ENCODE results near the gene MRPL55.

MRPL55 gene

DNA sequence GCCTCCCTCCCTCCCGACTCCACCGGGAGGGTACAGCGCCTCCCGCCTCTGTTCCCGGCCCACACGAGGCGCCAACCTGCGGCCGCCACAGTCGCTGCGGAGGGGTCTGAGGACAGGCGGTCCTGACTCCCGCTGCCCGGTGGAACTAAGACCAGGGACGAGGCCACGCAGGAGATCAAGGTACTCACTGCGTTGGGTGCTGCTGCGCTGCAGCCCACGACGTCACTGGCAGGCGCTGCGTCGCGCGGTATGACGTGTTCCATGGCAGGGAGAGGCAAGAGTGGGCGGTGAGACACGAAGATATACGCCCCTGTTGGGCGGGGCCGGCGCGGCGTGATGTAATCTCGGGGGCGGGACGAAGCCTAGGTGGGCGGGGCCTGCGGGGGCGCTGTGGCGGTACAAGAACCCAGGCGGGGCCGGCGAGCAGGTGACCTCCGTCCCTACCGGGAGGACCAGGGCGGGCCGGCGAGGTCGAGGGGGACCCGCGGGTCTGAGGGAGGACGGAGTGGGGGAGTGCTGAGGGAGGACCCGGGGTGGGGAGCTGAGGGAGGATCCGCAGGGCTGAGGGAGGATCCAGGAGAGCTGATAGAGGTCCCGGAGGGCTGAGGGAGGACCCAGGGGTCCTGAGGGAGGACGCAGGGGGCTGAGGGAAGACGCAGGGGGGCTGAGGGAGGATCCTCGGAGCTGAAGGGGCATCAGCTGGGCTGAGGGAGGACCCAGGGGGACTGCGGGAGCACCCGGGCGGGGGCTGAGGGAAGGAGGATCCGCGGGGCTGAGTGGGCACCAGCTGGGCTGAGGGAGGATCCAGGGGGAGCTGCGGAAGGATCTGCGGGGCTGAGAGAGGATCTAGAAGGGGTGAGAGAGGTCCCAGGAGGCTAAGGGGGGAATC is at the start of gene MRPL55:
Gene MRPL55, minus strand, starts transcription at position 227 of the 889 bp plus-strand sequence. CDS start 1,039 bp downstream, outside the sequence.
- Mint-ChIP-seq H3K4me1 (peaks cover 42% of the 10 kb centered on the region), H3K9me3 (no peaks in the 10 kb centered on the region), H3K27ac (peak within 1 kb of the TSS; percentile 97 to 98), H3K4me3 (peak within 1 kb of the TSS; percentile 93 to 96), H3K27me3 (no peaks in the 10 kb centered on the region)
- DNase-seq (peak; percentile 98), ATAC-seq (peak; percentile 96)

DNA sequence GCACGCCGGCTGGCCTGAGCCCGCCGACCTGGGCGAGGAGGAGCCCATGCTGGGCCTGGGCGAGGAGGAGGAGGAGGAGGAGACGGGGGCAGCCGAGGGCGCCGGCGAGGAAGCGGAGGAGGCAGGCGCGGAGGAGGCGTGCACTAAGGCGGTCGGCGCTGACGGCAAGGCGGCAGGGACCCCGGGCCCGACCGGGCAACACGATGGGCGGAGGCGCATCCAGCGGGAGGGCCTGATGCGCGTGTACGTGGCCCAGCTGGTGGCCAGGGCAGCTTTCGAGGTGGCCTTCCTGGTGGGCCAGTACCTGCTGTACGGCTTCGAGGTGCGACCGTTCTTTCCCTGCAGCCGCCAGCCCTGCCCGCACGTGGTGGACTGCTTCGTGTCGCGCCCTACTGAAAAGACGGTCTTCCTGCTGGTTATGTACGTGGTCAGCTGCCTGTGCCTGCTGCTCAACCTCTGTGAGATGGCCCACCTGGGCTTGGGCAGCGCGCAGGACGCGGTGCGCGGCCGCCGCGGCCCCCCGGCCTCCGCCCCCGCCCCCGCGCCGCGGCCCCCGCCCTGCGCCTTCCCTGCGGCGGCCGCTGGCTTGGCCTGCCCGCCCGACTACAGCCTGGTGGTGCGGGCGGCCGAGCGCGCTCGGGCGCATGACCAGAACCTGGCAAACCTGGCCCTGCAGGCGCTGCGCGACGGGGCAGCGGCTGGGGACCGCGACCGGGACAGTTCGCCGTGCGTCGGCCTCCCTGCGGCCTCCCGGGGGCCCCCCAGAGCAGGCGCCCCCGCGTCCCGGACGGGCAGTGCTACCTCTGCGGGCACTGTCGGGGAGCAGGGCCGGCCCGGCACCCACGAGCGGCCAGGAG is 49.3 kb upstream of the MRPL55 start:
- DNase-seq (no peak), ATAC-seq (peak; percentile 21)
- no peak overlapping the region for H3K27ac Mint-ChIP-seq
- peaks cover 57% of the 10 kb centered on the region for H3K4me1 Mint-ChIP-seq
- no peaks in the 10 kb centered on the region for H3K9me3 Mint-ChIP-seq
- H3K4me3 Mint-ChIP-seq: no peak overlapping the region
- no peaks in the 10 kb centered on the region for H3K27me3 Mint-ChIP-seq

DNA sequence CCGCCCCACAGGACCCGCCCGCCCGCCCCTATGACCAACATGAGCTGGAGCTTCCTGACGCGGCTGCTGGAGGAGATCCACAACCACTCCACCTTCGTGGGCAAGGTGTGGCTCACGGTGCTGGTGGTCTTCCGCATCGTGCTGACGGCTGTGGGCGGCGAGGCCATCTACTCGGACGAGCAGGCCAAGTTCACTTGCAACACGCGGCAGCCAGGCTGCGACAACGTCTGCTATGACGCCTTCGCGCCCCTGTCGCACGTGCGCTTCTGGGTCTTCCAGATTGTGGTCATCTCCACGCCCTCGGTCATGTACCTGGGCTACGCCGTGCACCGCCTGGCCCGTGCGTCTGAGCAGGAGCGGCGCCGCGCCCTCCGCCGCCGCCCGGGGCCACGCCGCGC is 48.6 kb upstream of the MRPL55 start:
- Mint-ChIP-seq H3K27ac (no peak overlapping the region), H3K4me3 (peak overlapping the region; percentile 22 to 46), H3K4me1 (peaks cover 53% of the 10 kb centered on the region), H3K9me3 (no peaks in the 10 kb centered on the region), H3K27me3 (no peaks in the 10 kb centered on the region)
- no peak for DNase-seq
- ATAC-seq: peak; percentile 33

GRCh38 chr1:228156941-228157728 is 48.0 kb upstream of the MRPL55 start:
- ATAC-seq: peak; percentile 49
- no peaks in the 10 kb centered on the region for H3K27me3 Mint-ChIP-seq
- H3K27ac Mint-ChIP-seq: peak overlapping the region; percentile 92 to 97
- no peaks in the 10 kb centered on the region for H3K9me3 Mint-ChIP-seq
- H3K4me3 Mint-ChIP-seq: peak overlapping the region; percentile 53 to 72
- H3K4me1 Mint-ChIP-seq: peaks cover 47% of the 10 kb centered on the region
- DNase-seq: no peak

DNA sequence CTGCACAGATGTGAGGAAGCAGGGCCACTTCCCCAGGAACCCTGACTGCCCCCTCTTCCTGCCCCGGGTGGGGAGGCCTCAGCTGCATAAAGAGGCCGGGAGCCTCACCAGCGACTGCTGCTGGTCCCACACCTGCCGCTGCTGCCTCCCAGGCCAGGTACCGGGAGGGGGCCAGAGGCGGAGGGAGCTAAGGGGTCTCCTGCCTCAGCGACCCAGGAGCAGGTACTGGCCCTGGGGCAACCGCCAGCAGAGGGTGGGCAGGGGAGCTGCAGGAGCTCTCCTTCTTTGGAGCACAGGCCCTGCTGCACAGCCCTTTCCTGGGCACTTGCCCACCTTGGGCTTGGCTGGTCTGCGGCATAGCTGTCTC is 47.4 kb upstream of the MRPL55 start:
- Mint-ChIP-seq H3K27me3 (no peaks in the 10 kb centered on the region), H3K27ac (no peak overlapping the region), H3K9me3 (no peaks in the 10 kb centered on the region), H3K4me1 (peaks cover 43% of the 10 kb centered on the region), H3K4me3 (peak overlapping the region in 1 of 2 donors; percentile 72)
- DNase-seq (no peak), ATAC-seq (no peak)

DNA sequence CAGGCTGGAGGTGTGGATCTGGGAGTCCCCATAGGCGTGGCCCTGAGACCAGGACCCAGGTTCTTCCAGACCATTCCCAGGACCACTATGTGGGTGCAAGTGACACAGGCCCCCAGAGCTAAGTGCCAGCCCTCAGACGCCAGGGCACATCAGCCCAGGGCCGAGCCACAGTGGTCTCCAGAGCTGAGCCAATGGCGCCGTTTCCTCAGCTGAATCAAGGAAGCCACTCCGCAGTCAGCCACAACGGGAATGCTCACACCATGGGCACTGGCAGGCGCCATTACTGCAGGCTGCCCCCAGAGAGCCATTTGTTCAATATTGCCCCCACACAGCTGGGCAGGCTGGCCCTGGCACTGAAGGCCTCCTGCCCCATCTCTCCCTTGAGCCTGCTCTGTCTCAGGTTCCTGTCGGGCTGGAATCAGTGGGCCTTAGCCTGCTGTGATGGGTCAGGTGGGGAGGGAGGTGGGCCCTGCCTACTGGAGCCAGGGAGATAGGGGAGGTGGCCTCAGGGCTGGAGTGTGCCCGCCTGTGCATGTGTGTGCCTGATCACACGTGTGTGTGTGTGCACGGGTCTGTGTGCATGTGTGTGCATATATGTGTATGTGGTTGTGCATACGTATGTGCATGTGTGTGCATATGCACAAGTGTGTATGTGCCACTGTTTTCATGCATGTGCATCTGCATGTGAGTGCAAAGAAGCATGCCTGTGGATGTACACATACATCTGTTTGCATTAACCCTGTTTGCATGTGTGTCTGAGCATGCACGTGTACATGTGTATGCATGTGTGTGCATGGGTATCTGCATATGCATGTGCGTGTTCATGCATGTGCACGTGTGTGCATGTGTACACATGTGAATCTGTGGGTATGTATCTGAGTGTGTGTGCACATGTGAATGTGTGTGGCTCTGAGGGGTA is 46.8 kb upstream of the MRPL55 start:
- DNase-seq (no peak), ATAC-seq (no peak)
- Mint-ChIP-seq H3K27ac (no peak overlapping the region), H3K4me1 (peaks cover 46% of the 10 kb centered on the region), H3K4me3 (peak overlapping the region in 1 of 2 donors; percentile 72), H3K27me3 (no peaks in the 10 kb centered on the region), H3K9me3 (no peaks in the 10 kb centered on the region)

DNA sequence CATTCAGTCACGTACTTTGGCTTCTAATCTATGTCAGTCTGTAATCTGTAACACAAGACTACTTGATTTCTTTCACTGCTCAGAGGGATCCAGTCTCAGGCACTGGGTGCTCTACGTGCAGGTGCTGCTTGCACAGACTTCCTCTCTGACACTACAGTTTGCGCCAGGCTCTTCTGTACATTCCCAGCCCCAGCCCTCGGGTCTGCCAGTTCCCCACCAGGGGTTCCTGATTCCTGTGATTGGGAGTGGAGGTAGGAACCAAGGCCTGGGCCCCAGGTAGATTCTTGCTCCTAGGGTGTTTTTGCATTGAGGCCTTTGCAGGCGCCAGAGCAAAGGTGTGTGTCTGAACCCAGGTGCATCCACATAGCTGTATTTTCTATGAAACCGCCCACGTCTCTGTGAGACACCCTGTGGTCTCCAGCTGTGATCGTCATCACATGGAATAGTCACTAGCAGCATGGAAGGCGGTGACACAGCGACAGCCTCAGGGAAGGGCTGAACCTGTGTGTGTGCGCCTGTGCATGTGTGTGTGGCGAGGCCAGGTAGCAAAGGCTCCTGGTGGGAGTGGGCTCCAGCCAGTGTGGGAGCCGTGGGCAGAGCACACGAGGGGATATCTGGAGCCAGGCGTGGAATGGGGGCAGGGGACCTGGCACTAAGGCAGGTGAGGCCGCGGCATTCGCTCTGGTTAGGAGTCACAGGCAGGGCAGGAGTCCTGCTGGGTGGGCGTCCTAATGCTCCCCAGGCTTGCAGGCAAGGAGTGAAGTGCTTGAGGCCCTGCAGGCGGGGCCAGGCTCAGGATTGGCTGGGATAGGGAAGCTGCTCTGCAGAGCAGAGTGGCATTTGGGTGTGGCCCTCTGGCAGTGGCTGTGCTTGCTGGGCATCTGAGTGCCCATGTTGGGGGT is 45.8 kb upstream of the MRPL55 start:
- no peaks in the 10 kb centered on the region for H3K27me3 Mint-ChIP-seq
- H3K4me3 Mint-ChIP-seq: peak overlapping the region; percentile 29 to 65
- no peaks in the 10 kb centered on the region for H3K9me3 Mint-ChIP-seq
- peaks cover 46% of the 10 kb centered on the region for H3K4me1 Mint-ChIP-seq
- H3K27ac Mint-ChIP-seq: peak overlapping the region in 1 of 2 donors; percentile 66
- peak; percentile 28 to 46 for DNase-seq
- ATAC-seq: peak; percentile 55

- Mint-ChIP-seq H3K27me3 (no peaks in the 10 kb centered on the region), H3K4me1 (peaks cover 46% of the 10 kb centered on the region), H3K9me3 (no peaks in the 10 kb centered on the region), H3K27ac (peak overlapping the region in 1 of 2 donors; percentile 37), H3K4me3 (no peak overlapping the region)
- ATAC-seq (no peak), DNase-seq (no peak)
Measured at GRCh38 chr1:228154021-228154669, 45.0 kb upstream of the MRPL55 start.

DNA sequence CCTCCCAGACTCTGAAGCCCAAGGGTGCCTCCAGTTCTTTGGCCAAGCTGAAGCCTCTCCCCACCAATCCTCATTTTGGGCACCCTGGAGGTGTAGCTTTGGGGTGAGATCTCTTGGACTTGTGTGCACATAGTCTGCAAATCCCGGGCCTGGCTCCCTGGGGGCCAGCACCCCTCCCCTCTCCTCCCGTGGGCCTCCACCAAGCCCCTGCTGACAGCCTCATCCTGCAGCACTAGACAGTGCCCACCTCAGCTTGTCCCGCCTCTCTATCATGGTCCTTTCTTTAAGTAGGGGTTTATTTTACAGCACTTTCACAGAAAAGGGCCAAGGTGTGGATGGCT is 43.8 kb upstream of the MRPL55 start:
- no peaks in the 10 kb centered on the region for H3K27me3 Mint-ChIP-seq
- H3K4me1 Mint-ChIP-seq: peaks cover 46% of the 10 kb centered on the region
- no peak overlapping the region for H3K4me3 Mint-ChIP-seq
- no peak overlapping the region for H3K27ac Mint-ChIP-seq
- ATAC-seq (no peak), DNase-seq (no peak)
- no peaks in the 10 kb centered on the region for H3K9me3 Mint-ChIP-seq

DNA sequence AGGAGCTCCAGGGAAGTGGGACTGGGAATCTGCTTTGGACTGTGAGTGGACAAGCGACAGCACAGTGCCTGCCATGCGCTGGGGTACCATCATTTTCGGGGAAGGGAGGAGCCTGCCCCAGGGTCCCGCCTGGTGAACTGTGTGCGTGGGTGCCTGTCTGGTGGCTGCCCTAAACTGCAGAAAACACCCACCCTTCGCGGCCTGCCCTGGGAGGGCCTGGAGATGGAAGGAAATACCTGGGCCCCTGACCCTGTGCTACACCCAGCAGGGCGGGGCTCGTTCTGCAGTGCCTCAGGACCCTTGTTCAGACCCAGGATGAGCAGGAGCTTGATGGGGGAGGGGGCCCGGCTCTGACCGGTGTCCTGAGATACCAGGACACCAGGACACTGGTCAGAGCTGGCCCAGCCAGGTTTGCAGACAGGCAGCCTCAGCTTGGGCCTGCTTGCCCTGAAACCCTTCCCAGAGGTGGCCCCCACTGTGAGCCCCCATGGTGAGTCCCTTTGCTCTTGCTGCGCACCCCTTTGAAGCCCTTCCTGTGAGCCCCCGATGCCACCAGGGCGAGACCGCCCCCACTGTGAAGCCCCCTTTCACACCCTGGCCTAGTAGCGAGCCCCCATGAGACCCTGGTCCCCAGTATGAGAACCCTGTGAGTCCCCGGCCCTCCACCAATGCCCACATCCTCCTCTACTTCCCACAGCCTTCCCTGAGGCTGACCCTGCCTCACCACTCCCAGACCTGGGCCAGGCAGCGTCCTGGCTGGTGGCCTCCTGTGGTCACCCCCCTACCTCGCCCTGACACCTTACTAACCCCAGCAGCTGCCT is 43.2 kb upstream of the MRPL55 start:
- Mint-ChIP-seq H3K27ac (no peak overlapping the region), H3K4me1 (peaks cover 44% of the 10 kb centered on the region), H3K9me3 (no peaks in the 10 kb centered on the region), H3K27me3 (no peaks in the 10 kb centered on the region), H3K4me3 (no peak overlapping the region)
- no peak for ATAC-seq
- no peak for DNase-seq

GRCh38 chr1:228151180-228151925 is 42.3 kb upstream of the MRPL55 start:
- Mint-ChIP-seq H3K27me3 (no peaks in the 10 kb centered on the region), H3K4me3 (no peak overlapping the region), H3K4me1 (peaks cover 34% of the 10 kb centered on the region), H3K27ac (peak overlapping the region; percentile 42 to 57), H3K9me3 (no peaks in the 10 kb centered on the region)
- ATAC-seq (peak; percentile 8), DNase-seq (no peak)

Data from stimulated activated naive CD8-positive, alpha-beta T cell treated with anti-CD3 and anti-CD28 coated beads, Interleukin-15, amount 100 ng/mL, for 72 hours (primary cell).